C1 segment of cervical spinal cord (tissue), 14 donors: Measurements from ENCODE around the gene ZBTB2.

Source experiments
- DNase-seq, 14 donors: peaks; one replicate each; lab custom pipeline; 2025; lab: John Stamatoyannopoulos, UW

The ZBTB2 gene, protein sequence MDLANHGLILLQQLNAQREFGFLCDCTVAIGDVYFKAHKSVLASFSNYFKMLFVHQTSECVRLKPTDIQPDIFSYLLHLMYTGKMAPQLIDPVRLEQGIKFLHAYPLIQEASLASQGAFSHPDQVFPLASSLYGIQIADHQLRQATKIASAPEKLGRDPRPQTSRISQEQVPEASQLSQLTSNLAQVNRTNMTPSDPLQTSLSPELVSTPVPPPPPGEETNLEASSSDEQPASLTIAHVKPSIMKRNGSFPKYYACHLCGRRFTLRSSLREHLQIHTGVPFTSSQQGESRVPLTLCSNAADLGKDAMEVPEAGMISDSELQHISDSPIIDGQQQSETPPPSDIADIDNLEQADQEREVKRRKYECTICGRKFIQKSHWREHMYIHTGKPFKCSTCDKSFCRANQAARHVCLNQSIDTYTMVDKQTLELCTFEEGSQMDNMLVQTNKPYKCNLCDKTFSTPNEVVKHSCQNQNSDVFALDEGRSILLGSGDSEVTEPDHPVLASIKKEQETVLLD

DNA sequence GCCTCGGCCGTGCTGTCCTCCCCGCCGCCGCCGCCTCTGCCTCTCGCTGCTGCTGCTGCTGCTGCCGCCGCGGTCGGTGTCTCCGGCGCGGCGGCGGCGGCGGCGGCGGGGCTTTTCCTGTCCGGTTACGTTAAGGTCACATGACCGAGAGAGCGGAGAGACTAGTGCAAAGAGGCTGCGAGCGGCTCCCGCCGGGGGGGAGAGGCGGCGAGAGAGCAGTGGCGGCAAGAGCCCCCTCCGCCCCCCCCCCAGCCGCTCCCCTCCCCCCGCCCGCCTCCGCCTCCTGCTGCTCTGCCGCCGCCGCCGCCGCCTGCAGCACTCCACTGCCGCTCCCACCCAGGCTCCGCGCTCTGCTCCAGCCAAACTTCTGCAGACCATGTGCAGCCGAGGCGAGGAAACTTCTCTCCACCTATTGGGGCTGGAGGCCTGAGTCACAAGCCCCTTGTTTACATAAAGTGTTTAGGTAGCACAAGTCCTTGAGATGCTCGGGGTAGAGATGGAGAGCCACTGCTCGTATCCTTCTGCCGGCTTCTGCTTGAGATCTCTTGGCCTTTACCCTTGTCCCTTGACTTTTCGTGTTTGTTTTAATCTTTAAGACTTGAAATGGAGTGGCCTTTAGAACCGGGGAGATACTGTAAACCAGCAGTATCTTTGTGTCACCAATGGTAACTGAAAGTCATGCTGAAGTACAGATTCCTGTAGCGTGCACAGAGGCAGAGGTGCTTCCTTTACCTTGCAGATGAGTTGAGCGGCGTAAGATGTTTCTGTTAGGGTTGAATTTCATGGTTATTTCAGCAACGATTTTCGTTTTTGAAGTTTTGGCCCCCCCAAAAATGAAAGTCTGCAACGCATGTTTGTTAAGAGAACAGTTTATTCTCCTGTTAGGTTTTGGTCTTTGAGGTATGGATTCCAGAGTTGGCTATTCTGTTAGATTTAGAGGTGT, at the start of gene ZBTB2:
TSS of gene ZBTB2 (minus strand) at position 89 of the 943 bp plus-strand sequence. CDS start 17,922 bp downstream, outside the sequence.
- DNase-seq = peak in 13 of 14 donors; percentile 7 to 76 (median 52)

DNA sequence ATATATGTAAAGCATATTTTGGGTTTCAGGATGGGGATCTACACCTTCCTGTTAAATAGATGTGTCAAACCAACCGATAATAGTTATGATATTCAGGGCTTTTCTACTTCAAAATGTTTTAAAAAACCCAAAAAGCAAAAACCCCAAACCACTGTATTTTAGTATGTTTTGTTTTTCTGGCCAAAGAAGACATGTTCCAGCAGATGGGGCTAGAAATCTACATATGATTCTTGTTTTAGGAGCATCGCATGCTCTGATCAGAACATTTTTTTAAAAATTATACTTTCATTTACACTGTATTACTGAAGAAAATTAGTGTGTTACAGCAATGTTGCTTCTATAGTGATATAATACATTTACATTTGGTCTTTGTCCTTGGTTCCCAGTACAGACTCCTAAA, 49.6 kb upstream of the ZBTB2 start:
- DNase-seq = no peak

DNA sequence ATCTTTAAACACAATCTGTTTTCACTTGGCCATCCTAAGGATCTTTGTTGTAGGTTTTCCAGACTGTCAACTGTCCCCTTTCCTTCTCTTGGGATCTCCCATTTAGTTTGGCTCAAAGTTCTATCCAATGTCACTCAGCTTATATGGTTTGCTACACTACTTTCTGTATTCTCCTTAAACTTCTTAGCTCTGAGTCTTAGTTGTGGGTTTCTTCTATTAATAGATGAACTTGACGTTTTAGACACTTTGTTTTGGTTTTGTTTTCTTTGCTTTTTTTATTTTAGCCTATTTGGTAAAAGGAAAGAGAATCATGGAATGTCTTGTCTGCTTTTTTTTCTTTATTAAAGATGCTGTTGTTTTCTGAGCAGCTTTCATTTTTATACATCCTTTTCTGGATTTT, 49.1 kb upstream of the ZBTB2 start:
- no peak for DNase-seq

DNA sequence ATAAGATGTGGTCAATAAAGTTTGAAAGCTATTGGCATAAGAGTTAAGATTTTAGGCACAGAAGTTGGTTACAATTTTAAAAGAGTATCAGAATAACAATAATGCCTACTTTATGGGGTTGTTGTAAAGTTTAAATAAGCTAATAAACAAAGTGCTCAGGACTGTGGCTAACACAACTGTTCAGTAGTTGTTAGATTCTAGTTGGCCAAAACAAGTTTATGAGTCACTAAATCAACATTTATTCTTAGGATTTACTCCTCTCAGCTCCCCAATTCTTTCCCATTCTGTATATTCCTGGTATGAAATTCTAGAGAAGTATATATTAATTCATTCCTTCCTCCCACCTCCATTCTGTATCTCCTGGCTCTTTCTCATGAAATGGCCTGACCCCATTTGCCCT, 46.0 kb upstream of the ZBTB2 start:
- DNase-seq = no peak

DNA sequence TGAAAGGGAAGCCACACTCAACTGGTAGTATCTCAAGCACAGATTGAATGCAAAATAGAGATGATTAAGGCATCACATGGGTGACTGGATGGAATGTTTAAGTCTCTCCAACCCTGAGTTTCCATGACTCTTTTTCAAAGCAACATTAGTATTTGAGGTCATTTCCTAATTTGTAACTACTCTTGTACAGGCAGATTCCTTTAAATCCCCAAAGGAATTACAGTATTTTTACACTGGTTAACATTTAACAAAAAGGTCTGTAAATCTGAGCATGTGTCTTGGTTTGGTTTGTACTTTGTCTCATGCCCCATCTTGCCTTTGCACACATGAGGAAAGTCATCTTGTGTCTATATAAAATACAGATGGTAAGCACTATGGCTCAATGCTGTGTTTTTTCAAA, 45.4 kb upstream of the ZBTB2 start:
- DNase-seq = no peak

DNA sequence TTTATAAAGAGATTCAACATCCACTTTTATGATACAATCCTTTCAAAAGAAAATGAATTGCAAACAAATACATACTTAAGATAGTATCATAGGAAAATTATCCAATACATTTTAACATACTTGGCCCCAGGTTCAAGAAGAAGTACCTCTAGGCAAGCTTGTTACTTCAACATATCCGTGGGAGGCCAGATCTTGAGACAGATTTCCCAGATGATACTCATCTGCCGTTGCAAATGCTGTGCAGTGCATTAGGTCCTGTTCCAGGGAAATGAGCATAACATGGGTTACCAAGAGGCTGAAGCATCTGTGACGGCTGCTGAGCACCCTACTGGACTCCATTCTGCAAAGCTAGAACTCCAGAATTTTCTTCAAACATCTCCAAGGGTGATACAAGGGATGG, 44.9 kb upstream of the ZBTB2 start:
- DNase-seq = no peak

DNA sequence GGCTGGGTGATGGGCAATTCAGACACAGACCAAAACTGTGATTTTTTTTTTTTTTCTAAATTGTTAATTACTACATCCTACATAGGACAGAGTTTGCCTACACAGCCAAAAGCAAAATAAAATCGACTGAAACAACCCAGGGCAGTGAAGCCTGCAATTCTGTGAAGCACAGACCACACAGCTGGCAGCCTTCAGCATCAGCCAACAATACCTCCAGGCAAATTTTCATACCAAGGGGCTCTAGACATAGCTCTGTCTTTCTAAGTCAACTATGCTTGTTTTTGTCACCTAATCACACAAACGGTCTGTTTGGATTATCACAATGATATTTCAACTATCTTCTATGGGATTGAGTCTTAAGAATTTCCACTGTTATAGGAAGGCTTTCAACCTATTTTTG, 43.0 kb upstream of the ZBTB2 start:
- DNase-seq = no peak

DNA sequence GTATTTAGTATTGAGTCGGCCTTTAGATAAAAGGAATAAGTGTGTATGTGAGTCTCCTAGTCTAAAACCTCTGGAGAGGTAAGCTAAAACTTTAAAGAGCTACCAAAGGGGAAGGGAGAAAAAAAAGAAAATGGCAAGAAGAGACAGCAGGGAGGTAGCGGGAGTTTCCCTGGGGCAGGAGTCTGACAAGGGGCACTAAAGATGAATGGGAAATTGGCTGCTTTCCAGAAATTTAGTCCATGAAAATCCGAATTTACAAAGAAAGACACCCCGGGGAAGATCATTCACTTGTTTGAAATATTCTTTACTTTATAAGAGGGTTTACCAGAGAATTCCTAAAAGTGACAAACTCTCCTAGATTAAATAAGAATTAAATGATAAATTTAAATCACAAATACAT, 41.3 kb upstream of the ZBTB2 start:
- DNase-seq = no peak

DNA sequence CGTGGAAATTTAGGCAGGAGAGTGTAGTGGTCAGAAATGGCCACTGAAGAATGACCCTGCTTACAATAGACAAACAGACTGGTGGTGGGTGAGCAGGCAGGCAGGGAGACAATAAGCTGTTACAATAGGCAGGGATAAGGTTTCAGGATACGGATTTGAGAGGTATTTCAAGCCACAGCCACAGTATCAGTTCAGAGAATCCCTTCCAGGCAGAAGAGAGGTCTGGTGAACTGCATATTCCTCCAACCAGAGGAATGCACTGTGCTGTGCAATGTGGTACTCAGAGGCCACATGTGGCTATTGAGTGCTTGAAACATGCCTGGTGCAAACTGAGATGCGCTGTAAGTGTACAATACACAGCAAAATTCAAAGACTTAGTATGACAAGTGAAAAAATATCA, 40.0 kb upstream of the ZBTB2 start:
- no peak for DNase-seq

DNA sequence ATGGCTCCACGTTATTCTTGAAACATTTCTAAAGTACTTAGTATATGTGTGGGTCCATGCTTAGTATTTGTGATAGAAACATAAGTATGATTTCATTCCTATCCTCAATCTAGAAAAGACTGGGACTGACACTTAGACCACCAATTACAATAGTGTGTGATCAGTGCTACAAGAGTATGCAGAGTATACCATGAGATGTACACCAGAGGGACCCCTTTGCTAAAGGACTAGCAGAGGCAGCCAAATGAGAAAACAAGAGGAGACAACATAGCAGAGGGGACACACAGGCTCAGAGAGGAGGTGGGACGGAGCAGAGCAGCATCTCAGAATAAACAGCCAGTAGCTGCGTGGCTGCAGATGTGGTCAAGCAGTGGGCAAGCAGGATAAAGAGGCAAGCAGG, 39.5 kb upstream of the ZBTB2 start:
- no peak for DNase-seq

DNA sequence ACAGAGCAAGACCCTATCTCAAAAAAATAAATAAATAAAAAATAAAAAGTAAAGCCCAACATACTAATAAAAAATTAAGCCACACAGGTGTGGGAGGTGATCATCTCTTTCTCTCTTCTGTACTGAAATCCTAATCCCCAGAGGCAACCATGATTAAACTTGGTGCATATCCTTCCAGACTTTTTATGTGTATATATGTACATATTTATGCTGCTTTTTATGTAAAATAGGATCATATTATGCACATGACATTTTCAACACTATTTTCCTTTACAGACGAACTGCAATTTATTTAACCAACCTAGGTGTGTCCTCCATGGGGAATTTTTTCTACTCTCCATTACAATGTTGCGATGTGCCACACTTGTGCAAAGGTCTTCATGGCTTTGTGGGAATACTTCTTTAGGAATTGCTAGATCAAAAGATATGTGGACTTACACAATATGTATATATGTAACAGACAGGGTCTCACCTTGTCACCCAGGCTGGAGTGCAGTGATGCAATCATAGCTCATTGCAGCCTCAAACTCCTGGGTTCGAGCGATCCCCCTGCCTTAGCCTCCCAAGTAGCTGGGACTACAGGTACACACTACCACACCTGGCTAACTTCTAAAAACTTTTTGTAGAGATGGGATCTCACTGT, 36.9 kb upstream of the ZBTB2 start:
- no peak for DNase-seq

DNA sequence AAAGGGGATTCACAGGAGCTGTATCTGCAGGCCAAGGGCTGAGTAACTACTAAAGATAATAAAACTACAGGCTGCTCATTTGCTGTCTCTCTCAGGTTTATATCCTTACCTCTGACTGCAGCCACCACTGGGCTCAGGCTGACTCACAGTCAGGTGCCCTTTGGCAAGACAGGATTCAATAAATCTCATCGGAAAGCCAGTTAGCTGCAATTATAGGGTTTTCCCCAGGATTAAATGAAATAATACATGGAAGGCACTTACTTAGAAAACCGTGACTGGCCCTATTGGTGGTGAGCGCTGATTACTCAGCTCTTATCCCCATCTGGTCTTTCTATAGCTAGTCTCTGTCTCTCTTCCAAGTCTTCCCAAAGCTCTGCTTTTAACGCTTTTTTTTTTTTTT, 34.2 kb upstream of the ZBTB2 start:
- DNase-seq = no peak

DNA sequence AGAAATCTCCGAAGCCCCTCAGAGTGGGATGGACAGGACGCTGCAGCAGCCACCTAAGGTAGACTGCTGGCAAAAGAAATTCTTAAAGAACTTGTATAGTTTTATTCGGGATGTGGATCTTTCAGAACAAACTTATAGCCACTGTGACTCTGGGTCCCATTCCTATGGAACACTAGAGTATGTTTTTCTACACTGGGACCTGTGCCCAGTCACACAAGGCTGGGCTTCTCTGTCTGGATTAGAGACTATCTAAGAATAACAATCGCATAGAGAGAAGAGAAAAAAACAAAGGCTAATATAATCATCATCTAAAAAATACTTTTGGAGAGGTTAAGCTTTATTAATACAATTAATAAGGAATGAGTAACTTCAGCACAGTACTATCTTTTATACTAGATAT, 31.6 kb upstream of the ZBTB2 start:
- DNase-seq = no peak

DNA sequence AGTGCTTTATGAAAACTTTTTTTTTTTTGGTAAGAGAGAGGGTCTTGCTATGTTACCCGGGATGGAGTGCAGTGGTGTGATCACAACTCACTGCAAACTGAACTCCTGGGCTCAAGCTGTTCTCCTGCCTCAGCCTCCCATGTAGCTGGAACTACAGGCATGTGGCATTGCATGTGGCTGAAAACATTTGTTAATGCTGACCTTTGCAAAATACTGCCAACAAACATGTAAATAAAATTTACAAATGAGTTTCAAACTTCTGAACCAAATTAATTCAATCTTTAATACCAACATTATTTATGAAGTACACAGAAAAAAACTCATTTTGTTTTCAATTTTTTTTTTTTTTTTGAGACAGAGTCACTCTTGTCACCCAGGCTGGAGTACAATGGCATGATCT, 26.1 kb upstream of the ZBTB2 start:
- DNase-seq = no peak

DNA sequence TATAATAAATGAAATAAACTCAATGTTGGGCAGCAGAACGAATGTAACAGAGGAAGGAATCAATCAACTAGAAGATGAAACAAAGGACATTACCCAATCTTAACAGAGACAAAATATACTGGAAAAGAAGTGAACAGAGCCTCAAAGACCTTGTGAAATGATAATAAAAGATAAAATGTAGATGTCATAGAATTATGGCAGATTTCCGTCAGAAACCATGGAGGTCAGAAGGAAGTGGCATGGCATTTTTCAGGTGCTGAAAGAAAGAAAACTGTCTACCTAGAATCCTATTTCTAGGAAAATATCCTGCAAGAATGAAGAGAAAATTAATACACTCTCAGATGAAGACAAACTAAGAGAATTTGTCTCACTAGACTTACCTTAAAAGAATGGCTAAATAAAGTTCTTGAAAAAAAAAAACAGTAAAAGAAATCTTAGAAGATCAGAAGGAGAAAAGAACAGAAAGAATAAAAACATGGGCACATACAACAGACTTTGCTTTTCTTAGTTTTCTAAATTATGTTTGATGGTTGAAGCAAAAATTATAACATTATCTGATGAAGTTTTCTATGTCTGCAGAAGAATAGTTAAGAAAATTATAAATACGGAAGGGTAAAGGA, 23.4 kb upstream of the ZBTB2 start:
- DNase-seq = no peak

DNA sequence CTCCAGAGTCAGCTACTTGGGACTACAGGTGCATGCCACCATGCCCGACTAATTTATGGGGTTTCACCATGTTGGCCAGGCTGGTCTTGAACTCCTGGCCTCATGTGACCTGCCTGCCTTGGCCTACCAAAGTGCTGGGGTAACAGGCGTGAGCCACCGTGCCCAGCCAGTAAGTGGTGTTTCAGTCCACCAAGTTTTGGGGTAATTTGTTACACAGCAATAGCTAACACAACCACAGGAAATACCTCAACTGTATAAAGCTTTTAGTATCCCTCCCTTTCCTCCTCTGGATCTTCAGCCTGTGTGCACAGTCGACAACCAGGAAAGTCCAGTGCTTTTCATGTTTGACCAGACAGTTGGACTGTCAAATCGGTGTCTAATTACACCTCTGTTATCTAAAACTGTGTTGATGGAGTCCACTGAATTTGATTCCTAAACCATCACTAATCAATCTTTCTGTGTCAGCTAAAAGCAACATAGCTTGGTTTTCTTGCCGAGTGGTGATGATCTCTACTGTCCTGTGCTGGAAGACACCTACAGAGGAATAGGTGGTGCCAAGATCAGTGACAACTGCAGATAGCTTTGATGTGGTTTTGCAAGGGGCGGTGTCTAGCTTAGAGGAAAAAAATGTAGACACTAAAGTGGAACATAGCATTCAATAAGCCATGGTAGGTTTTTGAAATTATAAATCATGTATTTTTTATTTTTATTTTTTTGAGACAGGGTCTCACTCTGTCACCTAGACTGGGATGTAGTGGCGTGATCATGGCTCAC, 22.2 kb upstream of the ZBTB2 start:
- DNase-seq = no peak

DNA sequence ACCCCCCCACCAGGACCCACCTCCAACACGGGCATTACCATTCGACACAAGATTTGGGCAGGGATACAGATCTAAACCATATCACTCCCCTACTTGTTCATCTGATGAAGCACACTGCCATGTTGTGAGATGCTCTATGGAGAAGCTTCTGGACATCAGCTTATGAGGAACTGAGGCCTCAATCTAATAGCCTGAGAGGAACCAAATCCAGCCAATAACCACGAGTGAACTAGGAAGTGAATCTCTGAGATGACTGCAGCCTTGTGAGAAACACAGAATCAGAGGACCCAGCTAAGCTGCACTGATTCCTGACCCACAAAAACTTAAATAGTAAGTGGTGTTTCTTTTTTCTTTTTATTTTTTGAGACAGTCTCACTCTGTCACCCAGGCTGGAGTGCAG, 21.6 kb upstream of the ZBTB2 start:
- no peak for DNase-seq

DNA sequence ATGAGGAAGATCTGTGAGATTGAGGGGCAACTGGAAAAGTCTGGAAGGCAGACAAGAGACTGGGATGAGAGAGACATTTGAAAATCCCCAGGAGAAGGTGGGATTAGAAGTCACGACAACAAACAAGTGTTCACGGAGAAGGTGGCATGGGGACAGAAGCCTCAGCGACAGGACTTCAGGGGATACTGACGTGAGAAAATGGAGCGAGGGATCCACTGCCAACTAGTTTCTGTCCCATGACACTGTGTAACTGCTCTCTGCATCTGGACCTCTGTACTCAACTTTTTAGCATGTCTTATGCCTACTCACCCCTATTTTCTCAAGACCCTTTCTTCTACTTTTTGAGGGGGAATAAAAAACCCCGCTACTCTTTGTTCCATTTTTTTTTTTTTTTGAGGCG, 18.3 kb upstream of the ZBTB2 start:
- DNase-seq = no peak

DNA sequence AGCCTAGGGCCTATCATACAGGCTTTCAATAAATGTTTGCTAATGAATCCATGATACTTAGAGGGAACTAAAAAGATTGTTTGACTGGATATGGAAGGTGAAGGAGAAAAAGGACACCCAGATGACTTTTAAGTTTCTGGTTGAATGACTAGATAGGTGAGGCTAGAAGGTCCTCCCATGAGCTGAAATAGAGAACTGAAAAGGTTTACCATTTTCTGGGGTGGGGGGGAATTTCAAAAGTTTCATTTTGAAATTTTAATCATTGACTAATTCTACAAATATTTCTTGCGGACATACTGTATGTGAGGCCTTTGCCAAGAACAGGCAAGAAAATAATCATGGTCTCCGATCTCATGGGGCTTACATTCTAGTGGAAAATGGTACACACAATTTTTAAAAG, 17.9 kb upstream of the ZBTB2 start:
- no peak for DNase-seq

DNA sequence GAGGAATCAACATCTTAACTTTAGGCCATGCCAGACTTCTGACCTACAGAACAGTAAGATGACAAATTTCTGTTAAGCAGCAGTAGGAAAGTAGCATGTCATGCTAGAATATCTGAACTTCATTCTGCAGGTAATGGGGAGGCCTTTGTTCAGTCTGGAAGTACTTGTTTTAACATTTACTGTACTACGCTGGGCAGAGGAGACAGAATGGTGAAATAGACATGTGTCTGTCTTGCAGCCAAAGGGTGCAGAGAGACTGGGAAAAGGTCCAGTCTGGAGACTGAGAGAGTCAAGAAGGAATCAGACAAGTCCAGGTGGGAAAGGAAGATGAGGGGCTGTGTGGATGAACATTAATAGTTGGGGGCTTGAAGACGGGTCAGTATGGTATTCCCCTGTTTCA, 17.5 kb upstream of the ZBTB2 start:
- peak in 1 of 14 donors; percentile 7 for DNase-seq

DNA sequence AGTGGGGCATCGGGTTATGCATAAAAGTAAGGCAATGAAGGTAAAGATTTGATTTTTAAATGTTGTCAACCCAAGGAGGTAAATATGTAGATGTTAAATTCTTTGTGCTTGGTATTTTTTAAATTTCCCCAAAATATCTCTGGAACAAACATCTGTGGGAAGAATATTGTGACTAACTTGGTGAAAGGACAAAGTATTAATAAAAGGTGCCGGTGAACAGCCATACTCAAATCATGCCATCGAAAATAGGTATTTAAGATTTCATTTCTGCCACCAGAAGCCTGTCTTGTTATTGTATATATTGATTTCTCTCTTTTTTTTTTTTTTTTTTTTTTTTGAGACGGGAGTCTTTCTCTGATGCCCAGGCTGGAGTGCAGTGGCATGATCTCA, 12.6 kb upstream of the ZBTB2 start:
- DNase-seq = no peak
